DND-41 (cell line): ENCODE measurements around the gene NEBL.

Source experiments
- ATAC-seq: fragments of 200-7000 bp; cut with Tn5 transposase; 3 replicates; pipeline ENCODE4 v1.9.1; 2021; ENCODE audit warnings: low read depth; ENCODE audit not compliant: insufficient read depth
- DNase-seq: peaks from one replicate; pipeline ENCODE4 v3.0.0-alpha.2; 2020
- H2AFZ ChIP-seq: 2 replicates; pipeline ENCODE4 v1.6.0; 2012; ENCODE audit warnings: low read depth, low read length
- H3K27ac ChIP-seq: 2 replicates; pipeline ENCODE4 v1.5.1; 2012; ENCODE audit warnings: low read length, inconsistent platforms
- H3K27me3 ChIP-seq: fragments of 200-600 bp; sonication (generic); 2 replicates; pipeline ENCODE4 v1.6.0; 2012; ENCODE audit warnings: low read length, mild to moderate bottlenecking, inconsistent platforms; ENCODE audit not compliant: insufficient read depth, poor library complexity
- H3K36me3 ChIP-seq: 2 replicates; pipeline ENCODE4 v1.5.1; 2012; ENCODE audit warnings: low read length, inconsistent platforms; ENCODE audit not compliant: insufficient read depth
- H3K4me1 ChIP-seq: 2 replicates; pipeline ENCODE4 v1.5.1; 2012; ENCODE audit warnings: mild to moderate bottlenecking, low read length; ENCODE audit not compliant: insufficient read depth
- H3K4me2 ChIP-seq: 2 replicates; pipeline ENCODE4 v1.6.0; 2012; ENCODE audit warnings: mild to moderate bottlenecking, moderate library complexity, low read length, inconsistent platforms; ENCODE audit not compliant: insufficient read depth
- H3K4me3 ChIP-seq, 2 experiments: fragments of 200-600 bp in 1 of 2; shearing (Covaris generic) in 1 of 2; 2 replicates each; pipeline ENCODE4 v1.5.1; 2012 to 2016; ENCODE audit warnings: inconsistent platforms in 2 of 2, low read length in 2 of 2, mild to moderate bottlenecking in 2 of 2, low read depth in 1 of 2, moderate library complexity in 1 of 2
- H3K79me2 ChIP-seq: 2 replicates; pipeline ENCODE4 v1.6.0; 2012; ENCODE audit warnings: low read length, inconsistent platforms; ENCODE audit not compliant: insufficient read depth
- H3K9ac ChIP-seq: 2 replicates; pipeline ENCODE4 v1.6.0; 2012; ENCODE audit warnings: low read depth, mild to moderate bottlenecking, inconsistent platforms, low read length, moderate library complexity
- H3K9me3 ChIP-seq: 2 replicates; pipeline ENCODE4 v1.5.1; 2012; ENCODE audit warnings: low read length, moderate library complexity, mild to moderate bottlenecking, inconsistent platforms; ENCODE audit not compliant: insufficient read depth, severe bottlenecking
- H4K20me1 ChIP-seq: 2 replicates; pipeline ENCODE4 v1.6.0; 2012; ENCODE audit warnings: low read length; ENCODE audit not compliant: insufficient read depth
- EZH2 ChIP-seq: IDR thresholded peaks from 3 replicates; pipeline ENCODE4 v1.6.1; 2012; ENCODE audit warnings: borderline replicate concordance, low read depth, mild to moderate bottlenecking, moderate library complexity, low read length, inconsistent platforms; ENCODE audit not compliant: severe bottlenecking
- TF ChIP-seq, protein P1 (sequence below): IDR thresholded peaks from 2 replicates; pipeline ENCODE4 v1.5.1; 2012; ENCODE audit warnings: borderline replicate concordance, low read length, moderate library complexity, mild to moderate bottlenecking; ENCODE audit not compliant: poor library complexity, severe bottlenecking; ENCODE audit errors: extremely low read depth

The NEBL gene

DNA sequence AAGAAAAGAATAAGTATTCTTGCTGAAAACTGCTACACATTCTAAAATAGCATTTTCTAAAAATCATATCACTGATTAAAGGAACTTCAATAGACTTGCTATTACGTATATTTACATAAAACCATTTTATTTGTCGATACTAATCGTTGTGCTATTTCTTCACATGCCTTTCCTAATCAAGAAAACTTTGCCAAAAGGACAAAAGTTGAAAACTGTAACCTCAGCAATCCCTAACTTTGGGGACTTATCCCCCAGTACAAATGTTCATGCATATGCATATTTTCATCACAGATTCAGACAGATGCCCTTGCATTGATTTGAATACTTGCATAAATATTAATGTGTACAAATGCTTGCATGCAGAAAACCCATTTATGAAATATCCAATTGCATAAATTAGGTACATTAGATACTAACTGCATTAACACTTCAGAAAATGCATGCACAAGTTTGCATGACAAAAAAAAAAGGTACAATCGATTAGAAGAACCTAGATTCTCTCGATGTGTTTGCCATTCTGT is 35.6 kb upstream of the NEBL start:
- no peaks in the 10 kb centered on the region for H3K27me3 ChIP-seq
- H3K4me3 ChIP-seq: no peak overlapping the region
- DNase-seq (no peak), ATAC-seq (no peak)
- H3K4me1 ChIP-seq: no peaks in the 10 kb centered on the region
- H3K9ac ChIP-seq: no peak overlapping the region
- H2AFZ ChIP-seq: no peak overlapping the region
- no peak overlapping the region for H3K27ac ChIP-seq
- no peaks in the 10 kb centered on the region for H4K20me1 ChIP-seq
- no peaks in the 10 kb centered on the region for H3K9me3 ChIP-seq
- TF ChIP-seq EZH2: no peak
- TF ChIP-seq, protein P1, sequence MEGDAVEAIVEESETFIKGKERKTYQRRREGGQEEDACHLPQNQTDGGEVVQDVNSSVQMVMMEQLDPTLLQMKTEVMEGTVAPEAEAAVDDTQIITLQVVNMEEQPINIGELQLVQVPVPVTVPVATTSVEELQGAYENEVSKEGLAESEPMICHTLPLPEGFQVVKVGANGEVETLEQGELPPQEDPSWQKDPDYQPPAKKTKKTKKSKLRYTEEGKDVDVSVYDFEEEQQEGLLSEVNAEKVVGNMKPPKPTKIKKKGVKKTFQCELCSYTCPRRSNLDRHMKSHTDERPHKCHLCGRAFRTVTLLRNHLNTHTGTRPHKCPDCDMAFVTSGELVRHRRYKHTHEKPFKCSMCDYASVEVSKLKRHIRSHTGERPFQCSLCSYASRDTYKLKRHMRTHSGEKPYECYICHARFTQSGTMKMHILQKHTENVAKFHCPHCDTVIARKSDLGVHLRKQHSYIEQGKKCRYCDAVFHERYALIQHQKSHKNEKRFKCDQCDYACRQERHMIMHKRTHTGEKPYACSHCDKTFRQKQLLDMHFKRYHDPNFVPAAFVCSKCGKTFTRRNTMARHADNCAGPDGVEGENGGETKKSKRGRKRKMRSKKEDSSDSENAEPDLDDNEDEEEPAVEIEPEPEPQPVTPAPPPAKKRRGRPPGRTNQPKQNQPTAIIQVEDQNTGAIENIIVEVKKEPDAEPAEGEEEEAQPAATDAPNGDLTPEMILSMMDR: no peak
- H3K4me2 ChIP-seq: no peak overlapping the region
- H3K36me3 ChIP-seq: no peaks in the 10 kb centered on the region
- H3K79me2 ChIP-seq: no peaks in the 10 kb centered on the region

DNA sequence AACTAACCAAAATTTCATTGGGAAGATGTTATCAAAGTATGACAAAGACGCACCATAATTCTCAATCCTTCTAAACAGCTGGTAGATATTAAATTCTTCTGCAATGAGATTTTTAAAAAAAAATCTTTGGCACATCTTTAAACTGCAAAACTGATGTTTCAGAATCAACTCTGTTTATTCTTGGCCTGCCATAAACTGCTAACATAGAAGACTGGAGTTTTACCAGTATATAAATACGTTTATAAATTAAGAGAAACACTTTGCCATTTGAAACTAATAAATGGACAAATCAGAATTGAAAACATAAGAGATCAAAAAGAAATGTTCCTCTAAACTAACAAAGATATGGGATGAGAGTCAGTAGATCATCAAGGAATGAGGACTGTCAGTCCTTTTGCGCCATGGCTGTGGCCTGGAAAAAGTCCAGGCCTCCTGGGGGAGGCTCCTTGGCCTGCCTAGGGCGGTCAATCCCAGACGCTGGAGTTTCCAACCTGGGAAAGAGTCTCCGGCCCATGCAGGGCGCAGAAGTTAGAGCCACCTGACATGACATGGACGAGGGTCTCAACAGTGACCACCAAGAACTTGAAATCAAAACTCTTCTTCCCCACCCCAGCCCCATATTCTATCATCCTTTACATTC is 34.2 kb upstream of the NEBL start:
- H3K27me3 ChIP-seq: no peaks in the 10 kb centered on the region
- no peaks in the 10 kb centered on the region for H3K79me2 ChIP-seq
- no peak overlapping the region for H3K9ac ChIP-seq
- ATAC-seq (no peak), DNase-seq (no peak)
- no peaks in the 10 kb centered on the region for H3K36me3 ChIP-seq
- H3K27ac ChIP-seq: no peak overlapping the region
- TF ChIP-seq, protein P1: no peak
- TF ChIP-seq EZH2: no peak
- H3K4me2 ChIP-seq: no peak overlapping the region
- no peaks in the 10 kb centered on the region for H4K20me1 ChIP-seq
- H3K4me3 ChIP-seq: no peak overlapping the region
- H3K4me1 ChIP-seq: no peaks in the 10 kb centered on the region
- H2AFZ ChIP-seq: no peak overlapping the region
- H3K9me3 ChIP-seq: no peaks in the 10 kb centered on the region

DNA sequence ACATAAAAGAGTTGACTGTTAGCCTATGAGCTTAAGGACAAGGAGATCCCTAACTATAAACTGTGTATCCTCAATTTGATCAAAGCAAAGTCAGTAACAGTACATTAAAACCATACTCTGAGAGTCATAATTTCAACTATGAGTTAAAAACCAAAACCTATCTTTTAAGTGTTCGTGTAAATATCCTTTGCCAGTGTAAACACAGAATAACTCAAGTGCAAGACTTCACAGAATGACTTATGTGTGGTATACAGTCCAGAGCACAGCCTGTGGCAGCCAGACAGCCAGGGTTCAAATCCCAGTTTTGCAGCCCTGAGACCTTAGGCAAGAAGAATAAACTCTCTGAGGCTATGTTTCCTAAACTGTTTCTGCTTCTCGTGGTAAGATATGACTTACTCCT is 30.3 kb upstream of the NEBL start:
- DNase-seq (no peak), ATAC-seq (no peak)
- Histone ChIP-seq H3K79me2 (no peaks in the 10 kb centered on the region), H3K4me3 (no peak overlapping the region), H3K36me3 (no peaks in the 10 kb centered on the region), H3K4me1 (no peaks in the 10 kb centered on the region), H3K4me2 (no peak overlapping the region), H4K20me1 (no peaks in the 10 kb centered on the region), H2AFZ (no peak overlapping the region), H3K9ac (no peak overlapping the region), H3K27me3 (no peaks in the 10 kb centered on the region), H3K9me3 (no peaks in the 10 kb centered on the region), H3K27ac (no peak overlapping the region)
- TF ChIP-seq EZH2: no peak
- TF ChIP-seq, protein P1: no peak
